Measurements from ENCODE around the gene GPR31.

GPR31 gene

DNA sequence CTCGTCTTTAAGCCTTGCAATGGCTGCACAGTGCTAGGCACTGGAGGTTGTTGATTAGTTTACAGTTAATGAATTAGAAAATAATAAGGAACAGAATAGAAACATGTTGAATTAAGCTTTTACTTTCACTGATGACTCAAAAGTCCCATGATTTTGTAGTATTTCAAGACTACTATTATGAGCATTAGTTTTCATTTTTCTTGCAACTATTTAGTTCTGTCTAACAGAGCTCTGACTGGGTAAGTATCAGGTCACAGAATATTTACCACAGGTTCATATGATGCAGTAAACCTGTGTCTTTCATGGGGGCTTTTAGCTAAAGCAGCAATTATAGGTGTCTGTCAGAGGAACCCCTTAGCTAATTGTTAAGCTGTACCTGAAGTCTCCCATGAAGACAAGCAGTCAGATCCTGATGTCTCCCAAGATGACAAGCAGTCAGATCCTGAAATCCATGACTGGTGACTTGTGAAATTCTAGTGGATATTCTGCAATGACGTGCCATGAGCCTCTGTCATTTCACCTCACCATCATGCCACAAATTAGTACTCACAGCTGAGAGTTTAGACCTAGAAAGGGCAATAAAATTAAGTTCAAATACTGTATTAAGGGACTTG, 8.2 kb upstream of the GPR31 start:
- DNase-seq: no peak

DNA sequence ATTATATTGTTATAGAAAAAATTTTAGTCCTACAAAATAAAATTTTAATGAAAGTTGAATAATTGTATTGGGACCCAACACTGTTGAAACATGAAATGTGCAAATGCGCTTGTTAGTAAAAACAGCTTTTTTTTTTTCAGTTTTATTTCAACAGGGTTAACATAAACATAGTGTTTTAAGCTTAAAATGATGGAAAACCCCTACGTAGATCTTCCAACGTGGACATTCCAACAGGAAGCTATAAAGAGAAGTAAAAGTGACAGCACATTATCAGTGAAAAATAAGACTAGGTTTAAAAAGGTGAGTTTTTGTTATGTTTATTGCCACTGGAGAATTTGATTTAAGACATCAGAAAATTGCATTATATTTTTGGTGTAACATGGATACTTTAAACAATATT, 6.5 kb upstream of the GPR31 start:
- DNase-seq: no peak

DNA sequence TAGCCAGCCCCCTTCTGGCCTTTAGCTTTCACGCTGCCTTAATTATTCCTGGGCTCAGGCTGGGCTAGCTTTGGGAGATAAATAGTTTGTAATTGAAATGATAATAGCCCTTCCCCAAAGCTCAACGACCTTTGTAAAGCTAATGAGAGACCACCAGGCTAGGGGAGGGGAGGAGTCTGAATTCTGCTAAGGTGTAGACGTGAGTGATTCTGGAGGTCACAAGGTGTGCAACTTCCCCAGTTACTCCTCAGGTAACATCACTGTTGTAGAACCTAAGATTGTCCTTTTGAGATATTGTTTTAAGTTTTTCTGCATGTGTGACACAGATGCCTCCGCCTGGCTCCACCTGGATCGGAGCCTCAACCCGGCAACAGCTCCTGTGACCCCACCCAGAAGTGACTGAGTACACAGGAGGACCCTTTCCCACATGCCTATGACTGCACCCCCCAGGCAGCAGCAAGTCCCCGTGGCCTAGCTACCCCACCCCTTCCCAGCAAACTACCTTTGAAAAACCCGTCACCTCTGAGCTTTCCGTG, 5.8 kb upstream of the GPR31 start:
- no peak for DNase-seq

DNA sequence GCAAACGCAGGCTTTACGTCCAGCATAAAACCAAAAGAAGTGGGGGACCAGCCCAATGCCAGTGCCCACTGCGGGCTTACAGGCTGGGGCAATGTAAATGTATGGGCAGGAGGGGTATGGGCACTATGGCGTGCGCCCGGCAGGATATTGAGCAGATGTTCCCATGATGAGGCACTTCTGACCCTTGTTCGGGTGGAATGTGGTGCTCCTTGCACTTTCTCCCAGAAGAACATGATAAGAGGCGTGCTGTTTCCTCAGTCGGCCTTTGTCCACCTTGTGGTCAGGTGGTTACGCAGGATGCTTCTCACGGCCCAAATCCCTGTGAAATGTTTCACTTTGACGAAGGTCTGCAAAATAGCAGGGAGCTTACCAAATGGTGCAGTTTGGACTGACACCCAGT, 4.8 kb upstream of the GPR31 start:
- no peak for DNase-seq

DNA sequence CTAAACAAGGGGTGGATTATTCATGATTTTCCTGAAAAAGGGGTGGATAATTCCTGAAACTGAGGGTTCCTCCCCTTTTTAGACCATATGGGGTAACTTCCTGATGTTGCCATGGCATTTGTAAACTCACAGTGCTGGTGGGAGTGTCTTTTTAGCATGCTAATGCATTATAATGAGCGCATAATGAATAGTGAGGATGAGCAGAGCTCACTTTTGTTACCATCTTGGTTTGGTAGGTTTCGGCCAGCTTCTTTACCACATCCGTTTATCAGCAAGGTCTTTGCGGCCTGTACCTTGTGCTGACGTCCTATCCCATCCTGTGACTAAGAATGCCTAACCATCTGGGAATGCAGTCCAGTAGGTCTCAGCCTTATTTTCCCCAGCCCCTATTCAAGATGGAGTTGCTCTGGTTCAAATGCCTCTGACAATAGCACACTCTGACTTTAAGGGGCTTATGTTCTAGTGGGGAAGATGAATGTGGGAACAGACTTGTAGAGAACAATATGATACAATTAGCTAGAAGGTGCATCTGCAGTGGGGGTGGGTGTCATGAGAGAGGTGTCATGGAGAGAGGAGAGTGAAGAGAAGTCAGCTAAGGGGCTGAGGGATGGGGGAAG, 4.2 kb upstream of the GPR31 start:
- DNase-seq: no peak

DNA sequence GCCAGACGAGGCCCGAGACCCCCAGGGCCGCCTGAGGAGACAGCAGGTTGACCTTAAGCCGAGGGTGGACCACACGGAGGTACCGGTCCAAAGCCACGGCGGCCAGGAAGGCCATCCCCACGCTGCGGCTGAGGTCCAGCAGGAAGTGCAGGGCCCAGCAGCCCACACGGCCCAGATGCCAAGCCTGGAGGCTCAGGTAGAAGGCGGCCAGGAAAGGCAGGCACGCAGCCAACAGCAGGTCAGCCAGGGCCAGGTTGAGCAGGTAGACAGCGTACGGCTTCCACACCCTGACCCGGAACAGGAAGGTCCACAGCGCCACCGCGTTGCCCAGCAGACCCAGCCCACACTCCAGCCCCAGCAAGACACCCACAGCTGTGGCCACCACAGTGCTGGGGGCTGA, 366 bp downstream of the GPR31 start:
- no peak for DNase-seq

DNA sequence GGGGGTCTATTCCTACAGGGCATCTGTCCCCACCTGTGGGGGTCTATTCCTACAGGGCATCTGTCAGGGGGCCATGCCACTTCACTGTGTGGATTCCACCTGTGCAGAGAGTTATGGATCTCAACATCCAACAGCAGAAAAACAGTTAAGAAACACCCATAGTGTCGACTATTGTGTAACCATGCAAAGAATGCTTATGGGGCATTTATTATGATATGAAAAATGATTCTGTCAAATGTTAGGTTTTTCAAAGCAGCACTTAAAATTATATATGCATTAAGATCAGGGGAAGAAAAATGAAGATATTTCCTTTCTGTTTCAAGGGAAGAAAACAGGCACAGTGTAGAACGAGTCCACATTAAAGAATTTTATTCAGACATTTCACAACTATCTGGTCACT, 2.9 kb downstream of the GPR31 start:
- no peak for DNase-seq

DNA sequence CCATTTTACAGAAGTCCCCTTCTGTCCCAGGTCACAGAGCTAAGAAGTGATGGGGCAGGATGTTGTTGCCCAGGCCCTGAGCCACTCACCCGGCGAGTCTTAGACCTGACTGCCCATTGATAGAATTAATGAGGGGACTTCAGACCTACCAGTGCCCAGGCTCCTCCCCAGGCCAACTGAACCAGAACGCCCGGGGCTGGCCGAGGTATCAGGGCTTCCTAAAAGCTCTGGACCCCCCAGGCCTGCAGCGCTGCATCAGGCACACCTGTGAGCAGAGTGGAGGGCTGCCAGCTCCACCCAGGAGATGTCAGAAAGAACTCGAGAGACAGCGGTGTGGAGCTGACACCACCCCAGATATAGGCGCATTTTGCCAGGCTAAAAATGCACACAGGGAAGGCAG, 3.5 kb downstream of the GPR31 start:
- DNase-seq: no peak

DNA sequence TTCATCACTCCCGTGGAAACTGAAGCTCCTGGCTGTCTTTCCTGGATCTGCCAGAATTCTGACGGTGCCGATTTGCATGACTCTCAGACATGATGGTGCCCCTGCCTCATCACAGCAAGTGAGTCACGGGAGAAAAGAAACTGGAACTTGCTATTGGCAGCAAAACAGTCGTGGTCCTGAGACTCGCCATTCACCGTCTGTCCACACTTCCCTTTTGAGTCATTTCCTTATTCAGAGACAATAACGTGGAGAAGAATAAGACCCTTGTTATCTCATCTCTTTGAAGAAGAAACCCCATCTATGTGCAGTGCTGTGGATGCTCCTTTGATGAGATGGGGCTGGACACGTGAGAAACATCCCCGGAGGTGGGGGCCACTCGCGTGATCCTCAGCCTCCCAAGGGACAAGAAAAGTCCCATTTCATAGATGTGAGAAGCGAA, 4.2 kb downstream of the GPR31 start:
- DNase-seq: no peak

DNA sequence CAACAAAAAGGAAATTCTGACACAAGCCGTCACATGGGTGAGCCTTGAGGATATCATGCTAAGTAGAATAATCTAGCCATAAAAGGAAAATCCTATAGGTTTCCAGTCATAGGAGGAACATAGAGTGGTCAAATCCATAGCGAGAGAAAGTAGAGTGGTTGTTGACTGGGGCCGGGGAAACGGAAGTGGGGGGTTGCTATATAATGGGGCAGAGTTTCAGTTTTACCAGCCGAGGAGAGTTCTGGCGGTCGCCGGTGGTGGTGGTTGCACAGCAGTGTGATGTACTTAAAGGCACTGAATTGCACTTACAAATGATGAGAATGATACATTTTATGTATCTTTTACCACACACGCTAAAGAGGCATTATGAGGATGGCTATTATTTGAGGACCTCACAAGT, 4.9 kb downstream of the GPR31 start:
- no peak for DNase-seq

DNA sequence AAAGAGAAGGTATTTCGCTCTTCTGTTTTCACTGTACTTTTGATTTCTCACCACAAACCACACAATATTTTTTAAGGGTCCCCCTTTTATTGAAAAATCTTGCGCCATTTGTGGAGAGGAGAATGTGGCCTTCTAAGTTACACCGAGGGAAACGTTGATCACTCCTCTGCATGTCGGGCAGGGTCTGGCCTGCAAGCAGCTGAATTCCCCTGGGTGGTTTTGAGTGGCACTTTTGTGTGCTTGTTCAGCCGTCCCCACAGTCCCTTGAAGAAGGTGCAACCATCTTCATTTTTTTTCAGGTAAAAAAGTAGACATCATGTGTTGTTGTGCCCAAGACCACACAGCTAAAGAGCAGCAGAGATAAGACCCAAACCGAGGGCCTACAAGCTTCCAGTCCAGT, 6.1 kb downstream of the GPR31 start:
- no peak for DNase-seq

DNA sequence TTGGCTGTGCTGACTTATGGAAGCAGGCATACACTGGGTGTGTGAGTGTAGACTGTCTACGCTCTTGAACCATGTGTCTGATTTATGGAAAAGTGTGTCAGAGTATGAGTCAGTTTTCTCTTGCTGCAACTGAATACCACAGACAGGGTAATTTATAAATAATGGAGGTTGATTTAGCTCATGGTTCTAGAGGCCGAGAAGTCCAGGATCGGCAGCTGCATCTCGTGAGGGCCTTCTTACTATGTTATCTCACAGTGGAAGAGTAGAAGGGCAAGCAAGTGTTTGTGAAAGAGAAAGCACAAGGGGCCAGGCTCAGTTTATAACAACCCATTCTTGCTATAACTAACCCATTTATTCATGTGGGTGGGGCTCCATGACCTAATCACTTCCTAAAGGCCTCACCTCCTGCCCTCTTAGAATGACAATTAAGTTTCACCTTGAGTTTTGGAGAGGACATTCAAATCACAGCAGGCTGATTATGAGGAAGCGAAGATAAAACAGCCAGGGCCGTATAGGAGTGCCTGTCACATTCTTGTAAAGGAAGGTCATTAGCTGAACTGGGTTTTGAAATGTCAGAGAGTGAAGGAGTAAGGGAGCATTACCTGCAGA, 6.7 kb downstream of the GPR31 start:
- no peak for DNase-seq

DNA sequence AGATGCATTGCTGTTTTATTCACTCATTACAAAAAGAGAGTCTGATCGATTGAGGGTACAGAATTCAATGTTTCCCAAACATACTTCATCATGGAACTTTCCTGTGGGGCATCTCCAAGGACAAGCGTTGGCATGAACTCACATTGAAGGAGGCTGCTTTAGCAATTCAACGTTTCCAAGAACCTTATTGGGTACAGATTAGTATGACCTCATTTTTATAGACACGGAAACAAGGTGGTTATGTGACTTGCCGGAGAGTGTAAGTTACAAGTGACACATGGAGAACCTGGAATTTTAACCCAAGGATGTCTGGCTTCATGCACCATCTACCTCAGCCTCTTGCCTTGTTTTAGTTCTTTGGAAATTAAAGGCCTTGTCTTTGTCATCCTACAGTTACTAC, 8.8 kb downstream of the GPR31 start:
- no peak for DNase-seq

DNA sequence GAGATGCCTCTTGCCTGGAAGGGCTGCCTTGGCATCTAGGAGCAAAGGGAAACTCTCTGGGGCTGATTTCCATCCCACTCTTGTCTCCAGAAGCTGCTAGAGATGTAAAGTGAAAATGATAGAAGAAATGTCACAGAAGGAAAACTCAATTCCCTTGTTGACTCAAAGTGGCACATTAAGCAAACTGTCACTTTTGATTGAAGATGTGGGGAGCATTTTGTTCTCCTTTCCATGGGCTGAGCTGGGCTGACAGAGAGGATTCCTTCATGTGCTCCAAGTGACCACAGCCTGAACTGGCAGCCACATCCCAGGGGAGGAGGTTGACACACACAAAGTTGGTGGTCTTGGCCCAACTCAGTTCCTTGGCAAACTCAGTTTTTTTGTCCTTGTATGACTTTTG, 9.8 kb downstream of the GPR31 start:
- DNase-seq: no peak

DNA sequence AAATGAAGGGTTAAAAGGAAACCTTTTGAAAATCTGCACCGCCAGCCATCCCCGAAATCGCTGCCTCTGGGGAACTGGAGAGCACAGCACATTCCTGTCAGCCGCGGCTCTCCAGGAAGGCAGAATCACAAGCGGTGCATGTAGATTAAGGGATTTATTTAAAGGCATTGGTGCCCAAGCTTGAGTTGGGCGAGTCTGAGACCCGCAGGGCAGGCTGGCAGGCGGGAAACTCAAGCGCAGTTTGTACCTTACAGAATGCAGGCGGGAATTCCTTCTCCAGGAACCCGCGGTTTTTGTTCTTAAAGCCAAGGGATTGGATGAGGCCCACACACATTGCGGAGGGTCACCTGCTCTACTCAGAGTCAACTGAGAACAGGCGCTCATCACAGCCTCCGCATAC, 10.8 kb downstream of the GPR31 start:
- DNase-seq: no peak

DNA sequence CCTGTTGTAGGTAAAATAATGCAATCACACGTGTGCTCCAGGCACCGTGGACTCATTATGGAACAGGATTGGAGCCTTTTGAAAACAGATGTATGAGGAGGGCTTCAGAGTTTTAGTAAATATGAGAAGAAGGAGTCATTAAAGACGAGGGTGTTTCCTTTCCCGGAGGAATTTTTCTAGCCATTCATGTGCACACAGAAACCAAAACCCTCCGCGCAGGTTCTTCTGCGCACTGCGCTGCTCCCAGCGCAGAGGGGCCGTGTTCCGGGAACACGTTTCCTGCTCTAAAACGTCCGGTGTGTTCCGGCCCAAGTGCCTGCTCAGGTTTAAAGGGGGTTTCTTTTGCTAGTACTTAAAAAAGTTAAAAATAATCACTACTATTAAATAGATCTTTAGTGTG, 11.6 kb downstream of the GPR31 start:
- no peak for DNase-seq

DNA sequence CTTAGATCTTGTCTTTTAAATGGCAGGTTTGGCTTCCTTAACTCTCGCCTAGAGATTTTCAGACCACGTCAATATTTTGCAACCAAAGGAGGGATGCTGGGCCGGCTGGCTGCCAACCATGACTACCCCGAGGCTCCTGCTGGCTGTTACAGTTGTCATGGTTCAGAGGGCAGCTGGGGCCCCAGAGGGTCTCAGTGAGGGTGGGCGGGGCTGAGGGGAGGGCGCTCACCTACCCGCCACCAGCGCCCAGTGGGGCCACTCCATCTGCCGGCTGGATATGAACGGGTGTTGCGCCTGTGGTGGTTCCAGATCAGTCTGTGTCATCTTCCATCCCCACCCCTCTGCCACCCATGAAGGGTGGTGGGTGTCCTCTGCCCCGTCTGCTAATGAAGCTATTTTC, 12.3 kb downstream of the GPR31 start:
- no peak for DNase-seq

DNA sequence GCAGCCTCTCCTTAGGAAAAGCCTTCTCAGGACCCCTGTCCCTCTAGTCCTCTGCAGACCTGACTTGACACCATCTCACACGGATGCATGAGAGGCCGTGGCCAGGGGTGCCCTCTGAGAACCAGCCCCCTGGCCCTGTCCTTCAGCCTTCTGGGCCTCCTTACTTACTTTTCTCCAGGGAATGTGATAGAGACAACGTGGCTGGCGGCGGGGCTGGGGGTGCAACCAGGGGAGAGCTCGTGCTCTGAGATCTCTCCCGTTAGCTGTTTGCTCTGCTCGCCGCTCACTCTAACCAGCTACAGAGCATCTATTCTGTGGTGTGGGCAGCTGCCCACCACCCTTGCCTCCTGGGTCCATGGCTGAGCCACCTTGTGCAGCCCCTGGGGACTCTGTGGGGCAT, 14.7 kb downstream of the GPR31 start:
- no peak for DNase-seq

DNA sequence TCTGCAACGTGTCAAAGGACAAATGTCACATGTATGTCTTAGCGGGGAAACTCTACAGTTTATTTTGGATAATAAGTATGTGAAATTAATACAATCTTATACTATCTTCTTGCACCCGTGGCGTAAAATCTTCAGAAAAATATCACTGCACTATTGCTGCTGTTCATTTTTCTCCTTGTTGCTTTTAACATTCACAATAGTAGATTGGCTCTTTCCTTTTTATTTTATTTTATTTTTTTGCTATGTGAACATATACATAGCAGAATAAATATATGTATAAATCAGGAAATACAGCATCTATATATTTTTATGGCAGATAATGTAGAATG, 15.4 kb downstream of the GPR31 start:
- DNase-seq: no peak

DNA sequence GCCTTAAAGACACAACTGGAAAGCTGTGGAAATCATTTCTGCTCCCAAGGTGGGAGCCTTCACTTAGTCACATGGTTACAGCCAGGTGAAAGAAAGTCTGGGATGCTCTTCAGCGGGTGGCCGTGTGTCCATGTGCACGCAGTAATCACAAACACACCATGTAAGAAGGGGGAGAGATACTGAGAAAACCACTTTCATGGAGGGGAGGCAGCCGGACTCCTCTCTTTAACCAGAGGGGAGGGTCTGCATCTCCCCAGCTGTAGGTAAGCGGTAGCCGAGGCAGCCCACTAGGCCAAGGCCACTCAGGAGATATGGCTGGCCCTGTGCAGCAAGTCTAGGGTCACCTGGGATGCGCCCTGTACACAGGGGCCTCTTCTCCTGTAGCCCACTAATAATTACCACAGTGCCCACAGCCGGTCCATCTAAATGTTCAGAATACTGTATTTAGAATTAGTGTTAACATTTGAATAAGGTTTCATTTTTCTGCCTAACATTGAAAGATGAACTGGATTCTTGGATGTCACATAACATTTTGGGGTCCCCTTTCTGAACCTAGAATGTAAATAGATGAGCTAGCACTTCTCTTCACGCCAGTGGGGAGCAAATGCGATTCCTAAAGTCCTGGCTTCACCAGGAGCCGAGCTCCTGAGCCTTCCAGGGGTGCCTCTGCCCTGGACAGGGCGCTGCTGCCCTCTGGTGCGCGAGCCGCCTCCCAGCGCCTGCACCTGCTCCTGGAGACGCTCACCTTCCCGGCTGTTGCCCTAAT, 15.9 kb downstream of the GPR31 start:
- peak; percentile 53 for DNase-seq

DNA sequence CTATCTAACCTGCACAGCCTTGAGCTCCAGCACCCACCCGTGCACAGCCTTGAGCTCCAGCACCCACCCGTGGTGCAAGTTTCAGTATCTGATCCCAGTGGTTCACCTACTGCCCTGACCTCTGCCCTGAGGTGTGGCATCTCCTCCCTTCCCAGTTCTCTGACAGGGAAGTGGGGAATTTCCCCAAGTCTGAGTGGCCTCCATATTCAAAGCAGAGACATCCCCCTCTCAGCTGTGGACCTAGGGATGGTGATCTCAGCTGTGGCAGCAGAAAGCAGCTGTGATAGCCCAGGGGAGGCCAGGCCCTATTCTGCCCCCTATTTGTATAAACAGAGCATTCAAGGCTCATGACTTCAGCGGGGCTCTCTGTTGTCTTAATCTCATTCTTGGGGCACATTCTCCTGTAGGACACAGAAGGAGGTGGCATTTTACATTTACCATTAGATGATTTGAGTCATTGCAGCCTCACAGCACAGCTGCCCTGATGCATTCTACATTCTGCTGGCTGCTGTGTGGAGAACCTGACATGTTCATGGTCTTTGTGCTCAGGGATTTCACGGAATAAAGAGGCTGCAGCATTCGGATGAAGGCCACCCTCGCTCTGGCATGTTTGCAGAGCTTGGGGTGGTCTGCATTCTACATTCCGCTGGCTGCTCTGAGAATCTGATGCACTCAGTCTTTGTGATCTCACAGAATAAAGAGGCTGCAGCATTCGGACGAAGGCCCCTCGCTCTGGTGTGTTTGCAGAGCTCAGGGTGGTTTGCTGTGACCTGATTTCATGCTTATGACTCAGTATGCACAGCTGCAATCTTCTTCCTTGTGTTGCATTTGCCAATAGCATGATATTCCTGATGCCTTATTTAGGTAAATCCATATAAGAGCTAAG, 16.9 kb downstream of the GPR31 start:
- DNase-seq: no peak

DNA sequence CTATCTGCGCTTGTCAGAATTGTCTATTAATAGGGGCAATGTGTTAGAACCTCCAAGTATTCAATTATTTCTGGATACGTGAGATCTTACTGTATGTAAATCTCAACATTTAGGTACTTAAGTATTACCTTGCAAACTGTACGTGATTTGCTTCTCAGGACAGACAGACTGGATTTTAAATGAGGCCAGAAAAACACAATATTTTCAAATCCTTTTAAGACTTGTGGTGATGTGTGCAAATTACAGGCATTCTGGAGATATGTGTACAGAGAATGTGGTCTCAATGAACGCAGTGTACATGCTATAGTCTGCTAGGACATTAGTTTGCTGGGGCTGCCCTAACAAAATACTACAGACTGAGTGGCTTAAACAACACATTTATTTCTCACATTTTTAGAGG, 18.0 kb downstream of the GPR31 start:
- no peak for DNase-seq

DNA sequence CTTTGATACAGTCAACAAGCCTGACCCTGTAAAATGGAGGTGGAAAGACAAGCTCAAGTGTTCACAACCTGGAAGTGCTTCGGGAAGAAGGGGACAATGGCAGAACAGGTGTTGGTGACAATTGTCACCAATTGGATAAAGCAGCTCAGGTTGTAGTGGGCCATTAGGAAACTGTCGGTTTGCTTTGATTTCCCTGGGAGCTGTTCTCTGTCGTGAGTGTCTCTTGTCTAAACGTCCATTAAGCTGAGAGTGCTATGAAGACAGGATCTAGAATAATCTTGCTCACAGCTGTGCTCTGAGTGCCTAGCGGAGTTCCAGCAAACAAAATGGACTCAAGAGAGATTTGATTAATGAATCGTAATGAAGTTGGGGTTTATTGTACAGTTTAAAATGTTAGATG, 19.9 kb downstream of the GPR31 start:
- no peak for DNase-seq
